CD14-positive monocyte (primary cell): ENCODE data around the gene STX12. TPM values are rescaled to one million over a fixed set of nuclear protein-coding genes. Genes with fewer than 3 reads are reported as not detected.

Source experiments
- DNase-seq, 3 donors: peaks; one replicate each; pipeline ENCODE4 v3.0.0-alpha.2; 2011 to 2022
- H2AFZ ChIP-seq: 2 replicates; pipeline ENCODE4 v1.6.0; 2012; ENCODE audit warnings: mild to moderate bottlenecking, low read depth, low read length, inconsistent platforms; ENCODE audit not compliant: insufficient read depth, poor library complexity, severe bottlenecking
- H3K27ac ChIP-seq, 2 donors: 1 replicate in 1 of 2; 2 replicates in 1 of 2; pipeline ENCODE4 v1.5.1; 2012 to 2013; ENCODE audit warnings: low read length in 2 of 2, control low read depth in 1 of 2, inconsistent platforms in 1 of 2, low read depth in 1 of 2, mild to moderate bottlenecking in 1 of 2
- H3K27me3 ChIP-seq, 2 donors: one replicate each; pipeline versions ENCODE4 v1.6.0 to v1.6.1; 2011 to 2013; ENCODE audit warnings: low read length in 2 of 2; ENCODE audit not compliant: control insufficient read depth in 2 of 2, insufficient read depth in 2 of 2
- H3K36me3 ChIP-seq, 2 donors: replicated peaks in 1 of 2; 1 replicate in 1 of 2; 2 replicates in 1 of 2; pipeline versions ENCODE4 v1.5.1 to v1.6.1; 2012 to 2013; ENCODE audit warnings: low read length in 2 of 2, control low read depth in 1 of 2, inconsistent platforms in 1 of 2, mild to moderate bottlenecking in 1 of 2; ENCODE audit not compliant: insufficient read depth in 2 of 2, control insufficient read depth in 1 of 2
- H3K4me1 ChIP-seq, 2 donors: 1 replicate in 1 of 2; 2 replicates in 1 of 2; pipeline versions ENCODE4 v1.5.1 to v1.6.1; 2012 to 2013; ENCODE audit warnings: low read length in 2 of 2, control low read depth in 1 of 2, inconsistent platforms in 1 of 2, mild to moderate bottlenecking in 1 of 2, moderate library complexity in 1 of 2; ENCODE audit not compliant: insufficient read depth in 2 of 2, control insufficient read depth in 1 of 2
- H3K4me2 ChIP-seq: replicated peaks from 2 replicates; pipeline ENCODE3; 2012; ENCODE audit warnings: low read length, moderate library complexity, mild to moderate bottlenecking; ENCODE audit not compliant: poor library complexity, severe bottlenecking; ENCODE audit errors: extremely low read depth
- H3K4me3 ChIP-seq, 3 experiments: fragments of 200-600 bp in 1 of 3; sonication (generic) in 1 of 3; replicated peaks in 1 of 3; 1 replicate in 2 of 3; 2 replicates in 1 of 3; pipeline ENCODE4 v1.5.1; 2011 to 2013; ENCODE audit warnings: low read length in 3 of 3, mild to moderate bottlenecking in 3 of 3, control low read depth in 2 of 3, low read depth in 2 of 3, inconsistent platforms in 1 of 3, moderate library complexity in 1 of 3
- H3K79me2 ChIP-seq: 2 replicates; pipeline ENCODE4 v1.6.0; 2012; ENCODE audit warnings: mild to moderate bottlenecking, control low read depth, inconsistent platforms, low read length, moderate library complexity; ENCODE audit not compliant: insufficient read depth
- H3K9ac ChIP-seq: 2 replicates; pipeline ENCODE4 v1.6.0; 2017; ENCODE audit warnings: low read length, mild to moderate bottlenecking; ENCODE audit not compliant: insufficient read depth, poor library complexity, severe bottlenecking
- H3K9me3 ChIP-seq, 2 donors: replicated peaks in 1 of 2; 1 replicate in 1 of 2; 2 replicates in 1 of 2; pipeline versions ENCODE4 v1.5.1 to v1.6.1; 2012 to 2013; ENCODE audit warnings: low read length in 2 of 2, control low read depth in 1 of 2; ENCODE audit not compliant: control insufficient read depth in 1 of 2, insufficient read depth in 1 of 2
- H4K20me1 ChIP-seq: 2 replicates; pipeline ENCODE4 v1.6.0; 2012; ENCODE audit warnings: mild to moderate bottlenecking, low read length, control low read depth, moderate library complexity; ENCODE audit not compliant: insufficient read depth
- H3K27ac Mint-ChIP-seq, 7 donors: one replicate each; pipeline ENCODE4 v1.8.0; 2020; ENCODE audit warnings: mild to moderate bottlenecking in 7 of 7, mixed read lengths in 7 of 7, moderate library complexity in 6 of 7, inconsistent platforms in 2 of 7
- H3K27me3 Mint-ChIP-seq, 3 donors: one replicate each; pipeline ENCODE4 v1.8.0; 2021 to 2022; ENCODE audit warnings: low read depth in 3 of 3, mild to moderate bottlenecking in 3 of 3, mixed read lengths in 3 of 3, moderate library complexity in 3 of 3, inconsistent platforms in 1 of 3
- H3K36me3 Mint-ChIP-seq, 2 donors: one replicate each; pipeline ENCODE4 v1.8.0; 2020; ENCODE audit warnings: mixed read lengths in 2 of 2, inconsistent platforms in 1 of 2, mild to moderate bottlenecking in 1 of 2
- H3K4me1 Mint-ChIP-seq: one replicate; pipeline ENCODE4 v1.8.0; 2020; ENCODE audit warnings: mild to moderate bottlenecking, mixed read lengths
- H3K4me3 Mint-ChIP-seq, 2 donors: one replicate each; pipeline ENCODE4 v1.8.0; 2020; ENCODE audit warnings: mild to moderate bottlenecking in 2 of 2, mixed read lengths in 2 of 2, moderate library complexity in 1 of 2
- H3K9me3 Mint-ChIP-seq, 7 donors: one replicate each; pipeline ENCODE4 v1.8.0; 2020 to 2022; ENCODE audit warnings: mixed read lengths in 7 of 7, mild to moderate bottlenecking in 6 of 7, moderate library complexity in 6 of 7, inconsistent platforms in 2 of 7
- WGBS: methylation state at CpG from one replicate; pipeline ENCODE4 v1.1.5; 2013; ENCODE audit warnings: missing lambda C conversion rate; ENCODE audit not compliant: insufficient coverage; 5-methylcytosine and 5-hydroxymethylcytosine counted together
- intact Hi-C, 2 donors: fragments of 100-400 bp; cut with micrococcal nuclease; formaldehyde crosslinking; loops; one replicate each; pipeline versions ENCODE4 v1.15.0 to v1.15.1; 2023
- polyA plus RNA-seq, 3 donors: library from polyadenylated mRNA; depleted of rRNA in 1 of 3; unstranded in 2 of 3; stranded (reverse) in 1 of 3; fragments of 300-500 nt in 2 of 3; fragments of >200 nt in 1 of 3; fragmentation: Illumina TruSeq in 2 of 3; gene quantifications; 1 replicate in 2 of 3; 2 replicates in 1 of 3; pipeline ENCODE4 v1.2.3, GENCODE V29; 2012 to 2021
- TF ChIP-seq, protein P1 (sequence below): fragments of 200-600 bp; IDR thresholded peaks from one replicate; pipeline ENCODE4 v1.8.0; 2022; ENCODE audit warnings: antibody characterized with exemption, mild to moderate bottlenecking

Gene STX12
- polyA plus RNA-seq, 3 donors: 29.4 to 49.4 (median 36.2) TPM

DNA sequence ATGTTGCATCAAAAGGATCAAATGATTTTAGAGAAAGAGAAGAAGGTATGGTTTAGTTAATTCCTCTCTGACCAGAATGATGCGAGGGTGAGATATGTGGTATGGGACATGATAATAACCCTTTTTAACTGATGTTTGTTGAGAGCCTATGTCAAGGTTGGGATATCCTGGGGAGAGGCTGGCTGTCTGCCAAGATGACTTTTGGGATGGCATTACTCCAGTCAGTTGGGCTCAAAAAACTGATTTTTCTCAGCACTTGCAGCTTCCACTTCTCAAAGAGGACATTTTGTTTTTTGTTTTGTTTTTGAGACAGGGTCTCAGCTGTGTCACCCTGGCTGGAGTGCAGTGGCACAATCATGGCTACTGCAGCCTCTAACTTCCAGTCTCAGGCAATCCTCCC lies 17.7 kb upstream of the STX12 start:
- H3K27ac ChIP-seq: no peak overlapping the region

DNA sequence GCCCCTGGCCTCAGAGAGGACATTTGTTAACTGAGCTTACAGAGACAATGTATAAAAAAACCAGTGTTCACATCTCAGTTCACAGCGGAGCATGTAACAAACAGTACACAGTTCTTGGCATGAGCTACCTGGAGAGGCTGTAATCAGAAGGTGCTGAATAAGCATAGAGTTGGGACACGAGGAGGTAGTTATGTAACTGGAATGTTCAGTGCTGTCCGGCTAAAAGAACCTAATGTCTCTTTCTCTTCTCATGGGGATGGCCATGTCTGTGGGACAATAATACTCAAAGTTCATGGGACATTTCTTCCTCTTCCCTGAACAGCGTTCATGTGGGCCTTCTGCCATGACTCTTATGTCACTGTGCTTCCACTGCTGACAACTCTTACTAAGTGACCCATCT lies 17.2 kb upstream of the STX12 start:
- Mint-ChIP-seq H3K4me3 (no peak overlapping the region), H3K27me3 (no peaks in the 10 kb centered on the region), H3K4me1 (no peaks in the 10 kb centered on the region), H3K36me3 (peaks cover 61 to 82% of the 10 kb centered on the region in 2 donors), H3K27ac (no peak overlapping the region), H3K9me3 (no peaks in the 10 kb centered on the region)
- Histone ChIP-seq H3K4me3 (no peak overlapping the region), H3K27ac (no peak overlapping the region), H4K20me1 (no peaks in the 10 kb centered on the region), H3K27me3 (no peaks in the 10 kb centered on the region), H3K79me2 (no peaks in the 10 kb centered on the region), H3K36me3 (peaks cover 54 to 88% of the 10 kb centered on the region in 2 donors), H3K4me1 (no peaks in the 10 kb centered on the region), H3K9me3 (no peaks in the 10 kb centered on the region), H2AFZ (no peak overlapping the region), H3K9ac (no peak overlapping the region), H3K4me2 (no peak overlapping the region)
- intact Hi-C loops: no loop called here
- DNase-seq: no peak
- WGBS: 100% methylated on average over 1 of the region's 4 CpGs
- TF ChIP-seq, protein P1, sequence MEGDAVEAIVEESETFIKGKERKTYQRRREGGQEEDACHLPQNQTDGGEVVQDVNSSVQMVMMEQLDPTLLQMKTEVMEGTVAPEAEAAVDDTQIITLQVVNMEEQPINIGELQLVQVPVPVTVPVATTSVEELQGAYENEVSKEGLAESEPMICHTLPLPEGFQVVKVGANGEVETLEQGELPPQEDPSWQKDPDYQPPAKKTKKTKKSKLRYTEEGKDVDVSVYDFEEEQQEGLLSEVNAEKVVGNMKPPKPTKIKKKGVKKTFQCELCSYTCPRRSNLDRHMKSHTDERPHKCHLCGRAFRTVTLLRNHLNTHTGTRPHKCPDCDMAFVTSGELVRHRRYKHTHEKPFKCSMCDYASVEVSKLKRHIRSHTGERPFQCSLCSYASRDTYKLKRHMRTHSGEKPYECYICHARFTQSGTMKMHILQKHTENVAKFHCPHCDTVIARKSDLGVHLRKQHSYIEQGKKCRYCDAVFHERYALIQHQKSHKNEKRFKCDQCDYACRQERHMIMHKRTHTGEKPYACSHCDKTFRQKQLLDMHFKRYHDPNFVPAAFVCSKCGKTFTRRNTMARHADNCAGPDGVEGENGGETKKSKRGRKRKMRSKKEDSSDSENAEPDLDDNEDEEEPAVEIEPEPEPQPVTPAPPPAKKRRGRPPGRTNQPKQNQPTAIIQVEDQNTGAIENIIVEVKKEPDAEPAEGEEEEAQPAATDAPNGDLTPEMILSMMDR: no peak

More for the DNA sequence above, 17.7 kb upstream of the STX12 start:
- WGBS: 100% methylated on average over 1 of the region's 1 CpG
- Mint-ChIP-seq H3K36me3 (peaks cover 63 to 81% of the 10 kb centered on the region in 2 donors), H3K4me1 (no peaks in the 10 kb centered on the region), H3K27me3 (no peaks in the 10 kb centered on the region), H3K27ac (peak overlapping the region in 1 of 7 donors; percentile 35), H3K4me3 (no peak overlapping the region), H3K9me3 (no peaks in the 10 kb centered on the region)
- TF ChIP-seq, protein P1: no peak
- Histone ChIP-seq H3K4me3 (no peak overlapping the region), H3K79me2 (no peaks in the 10 kb centered on the region), H2AFZ (no peak overlapping the region), H3K4me1 (no peaks in the 10 kb centered on the region), H3K36me3 (peaks cover 55 to 88% of the 10 kb centered on the region in 2 donors), H3K9ac (no peak overlapping the region), H4K20me1 (no peaks in the 10 kb centered on the region), H3K27me3 (no peaks in the 10 kb centered on the region), H3K9me3 (no peaks in the 10 kb centered on the region), H3K4me2 (no peak overlapping the region)
- DNase-seq: no peak
- intact Hi-C loops: no loop called here
